ENCODE measurements around the gene GSTM4.
A peak's percentile ranks its signal among the peaks of the same experiment; 100 is the strongest.
"Not testable (repeated sequence)": the region's sequence is repeated elsewhere in the genome, so short reads cannot be mapped to it uniquely, and the experiment has no call there.

GSTM4 gene

GRCh38 chr1:109639841-109640184 lies 16.1 kb upstream of the GSTM4 start:
- no peak for DNase-seq

DNA sequence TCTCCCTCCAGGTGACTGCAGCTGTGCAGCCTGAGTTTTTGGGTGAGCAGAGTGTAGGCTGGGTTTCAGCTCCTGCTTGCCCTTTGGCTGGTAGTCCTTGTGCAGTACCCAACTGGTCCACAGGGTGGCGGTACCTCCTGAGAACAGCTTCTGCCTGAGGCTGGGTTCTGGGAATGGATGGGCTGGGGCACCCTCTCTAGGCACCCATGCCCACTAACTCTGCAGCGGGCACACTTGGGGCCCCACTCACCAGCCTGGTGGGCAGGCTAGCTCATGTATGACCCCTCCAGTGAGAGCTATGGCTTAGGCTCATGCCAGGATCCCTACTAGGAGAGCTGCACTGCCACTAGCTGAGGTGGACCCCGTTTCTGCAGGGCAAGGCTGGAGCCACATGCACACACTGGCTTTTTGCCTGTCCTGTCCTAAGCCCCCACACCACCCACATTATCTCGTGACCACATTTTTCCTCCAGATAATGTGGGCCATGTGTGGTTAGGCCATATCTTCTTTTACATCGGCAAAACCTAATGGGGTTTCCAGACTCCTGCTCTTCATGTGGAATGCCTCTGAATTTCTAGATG lies 15.5 kb upstream of the GSTM4 start:
- DNase-seq = peak; percentile 93

- DNase-seq = no peak
These were observed 14.7 kb upstream of the GSTM4 start for GRCh38 chr1:109641078-109641740.

GRCh38 chr1:109641861-109642260 lies 14.0 kb upstream of the GSTM4 start:
- no peak for DNase-seq

GRCh38 chr1:109642626-109643025 lies 13.3 kb upstream of the GSTM4 start:
- DNase-seq = no peak

GRCh38 chr1:109643385-109644230 lies 12.3 kb upstream of the GSTM4 start:
- DNase-seq = peak; percentile 90

GRCh38 chr1:109644670-109645069 lies 11.2 kb upstream of the GSTM4 start:
- DNase-seq = no peak

DNA sequence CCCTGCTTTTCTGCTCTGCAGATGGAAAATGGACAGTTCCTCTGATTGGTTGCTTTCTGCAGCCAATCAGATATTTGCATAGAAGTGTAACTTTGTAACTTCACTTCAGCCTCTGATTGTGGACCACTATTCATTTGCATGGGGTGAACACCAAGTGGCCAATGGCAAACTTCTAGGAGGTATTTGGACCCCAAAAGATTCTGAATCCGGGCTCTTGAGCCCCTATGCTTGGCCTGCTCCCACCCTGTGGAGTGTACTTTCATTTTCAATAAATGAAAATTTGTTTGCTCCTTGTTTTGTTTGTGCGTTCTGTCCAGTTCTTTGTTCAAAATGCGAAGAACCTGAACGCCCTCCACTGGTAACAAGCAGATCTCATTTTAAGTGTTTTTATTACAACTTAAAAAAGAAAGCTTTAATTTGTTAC lies 6.4 kb upstream of the GSTM4 start:
- DNase-seq = no peak

DNA sequence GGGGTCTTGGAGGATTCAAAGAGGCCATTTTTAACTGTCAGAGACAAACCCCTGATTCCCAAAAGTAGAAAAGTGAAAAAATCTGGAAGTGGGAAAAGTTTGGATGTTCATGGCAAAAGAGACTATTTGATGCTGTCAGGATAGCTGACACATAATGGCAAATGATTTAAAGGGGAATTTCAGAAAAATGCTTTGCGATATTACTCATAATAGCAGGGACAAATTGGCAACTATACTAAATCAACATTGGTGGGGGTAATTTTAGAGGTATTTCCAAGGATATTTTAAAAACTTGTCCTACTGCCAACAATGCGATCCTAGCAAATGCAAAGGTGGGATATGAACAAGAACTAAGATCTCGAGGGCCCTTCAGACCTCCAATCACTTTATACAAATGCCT lies 5.3 kb upstream of the GSTM4 start:
- no peak for DNase-seq

- no peak for DNase-seq
These were observed 3.5 kb upstream of the GSTM4 start for GRCh38 chr1:109652402-109652801.

- DNase-seq = no peak
These were observed 2.6 kb upstream of the GSTM4 start for GRCh38 chr1:109653306-109653705.

GRCh38 chr1:109654519-109654918 lies 1.4 kb upstream of the GSTM4 start:
- no peak for DNase-seq

- DNase-seq = no peak
These were observed 1.5 kb downstream of the GSTM4 start for GRCh38 chr1:109657395-109657794.

GRCh38 chr1:109657970-109658369 lies 2.1 kb downstream of the GSTM4 start:
- DNase-seq = no peak

DNA sequence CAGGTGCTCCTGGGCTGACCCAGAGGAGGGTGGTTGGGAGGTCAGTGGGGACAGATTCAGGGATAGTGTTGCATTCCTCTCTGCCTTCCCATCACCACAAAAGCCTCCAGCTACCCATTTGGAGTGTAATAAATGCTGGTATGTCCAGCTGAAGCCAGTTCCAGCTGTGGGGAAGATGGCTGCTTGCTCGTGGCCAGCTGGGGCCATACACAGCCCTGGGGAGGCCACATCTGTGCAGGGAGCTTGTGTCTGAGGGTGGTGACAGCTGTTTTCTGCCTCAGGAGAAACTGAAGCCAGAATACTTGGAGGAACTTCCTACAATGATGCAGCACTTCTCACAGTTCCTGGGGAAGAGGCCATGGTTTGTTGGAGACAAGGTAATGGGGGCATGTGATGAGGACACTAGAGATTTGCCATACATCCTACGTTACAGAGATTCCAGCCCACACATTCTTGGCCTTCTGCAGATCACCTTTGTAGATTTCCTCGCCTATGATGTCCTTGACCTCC lies 2.7 kb downstream of the GSTM4 start:
- no peak for DNase-seq

- no peak for DNase-seq
These were observed 3.2 kb downstream of the GSTM4 start for GRCh38 chr1:109659145-109659544.

- DNase-seq = no peak
These were observed 4.2 kb downstream of the GSTM4 start for GRCh38 chr1:109659997-109660690.

DNA sequence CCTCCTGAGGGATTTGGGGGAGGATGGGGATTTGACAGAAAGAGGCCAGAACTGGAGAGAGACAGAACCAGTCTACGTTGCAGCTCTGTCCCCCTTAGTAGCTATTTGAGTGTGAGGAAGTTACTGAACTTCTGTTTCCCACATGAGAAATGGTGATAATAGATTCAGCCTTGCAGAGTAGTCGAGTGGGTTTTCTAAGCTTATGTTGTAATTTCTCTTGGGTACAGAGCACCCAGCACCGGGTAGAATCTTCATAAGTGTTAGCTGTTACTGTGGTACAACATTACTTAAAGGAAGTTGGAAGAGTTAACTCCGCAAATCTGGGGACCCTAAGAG lies 4.8 kb downstream of the GSTM4 start:
- DNase-seq = not testable (repeated sequence)

DNA sequence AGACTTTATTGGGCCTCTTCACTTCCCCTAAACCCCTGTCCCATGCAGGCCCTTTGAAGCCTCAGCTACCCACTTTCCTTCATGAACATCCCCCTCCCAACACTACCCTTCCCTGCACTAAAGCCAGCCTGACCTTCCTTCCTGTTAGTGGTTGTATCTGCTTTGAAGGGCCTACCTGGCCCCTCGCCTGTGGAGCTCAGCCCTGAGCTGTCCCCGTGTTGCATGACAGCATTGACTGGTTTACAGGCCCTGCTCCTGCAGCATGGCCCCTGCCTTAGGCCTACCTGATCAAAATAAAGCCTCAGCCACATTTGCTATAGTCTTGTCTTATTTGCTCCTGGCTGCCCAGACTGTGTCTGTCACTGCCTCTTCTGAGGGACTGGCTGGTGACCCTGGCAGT lies 5.5 kb downstream of the GSTM4 start:
- no peak for DNase-seq

GRCh38 chr1:109664671-109665070 lies 8.8 kb downstream of the GSTM4 start:
- DNase-seq = no peak

DNA sequence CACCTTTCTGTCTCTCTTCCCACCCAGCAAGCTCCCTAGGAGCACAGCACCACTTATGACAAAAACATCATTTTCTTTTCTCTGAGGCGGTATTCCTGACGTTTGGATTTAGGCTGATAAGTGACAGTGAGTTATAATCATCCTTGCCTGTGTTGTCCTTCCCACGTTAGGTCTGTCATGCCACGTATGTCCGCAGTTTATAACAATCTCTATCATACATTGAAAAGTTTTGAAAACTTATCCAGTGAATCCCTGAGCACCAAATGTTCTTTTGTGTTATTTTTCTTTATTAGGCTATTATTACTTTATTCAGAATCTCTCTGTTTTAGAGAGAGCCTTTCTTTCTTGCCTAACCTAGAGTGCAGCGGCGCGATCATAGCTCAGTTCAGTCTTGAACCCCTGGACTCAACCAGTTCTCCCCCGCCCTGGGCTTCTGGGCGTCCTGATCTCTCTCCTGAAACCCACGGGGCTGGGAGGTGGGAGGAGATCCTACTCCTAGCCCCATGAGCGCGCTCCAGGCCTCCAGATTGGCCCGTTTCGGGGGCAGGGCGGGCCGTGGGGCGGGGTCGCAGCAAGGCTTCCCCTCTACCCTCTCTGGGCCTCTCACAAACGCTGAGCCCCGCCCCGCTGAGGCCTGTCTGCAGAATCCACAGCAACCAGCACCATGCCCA lies 11.7 kb downstream of the GSTM4 start, which contains the start of gene GSTM2:
Gene GSTM2 (plus strand): TSS at position 606 of the 671 bp plus-strand sequence. CDS start 59 bp downstream, at position 665.
- peak; percentile 81 for DNase-seq

DNA sequence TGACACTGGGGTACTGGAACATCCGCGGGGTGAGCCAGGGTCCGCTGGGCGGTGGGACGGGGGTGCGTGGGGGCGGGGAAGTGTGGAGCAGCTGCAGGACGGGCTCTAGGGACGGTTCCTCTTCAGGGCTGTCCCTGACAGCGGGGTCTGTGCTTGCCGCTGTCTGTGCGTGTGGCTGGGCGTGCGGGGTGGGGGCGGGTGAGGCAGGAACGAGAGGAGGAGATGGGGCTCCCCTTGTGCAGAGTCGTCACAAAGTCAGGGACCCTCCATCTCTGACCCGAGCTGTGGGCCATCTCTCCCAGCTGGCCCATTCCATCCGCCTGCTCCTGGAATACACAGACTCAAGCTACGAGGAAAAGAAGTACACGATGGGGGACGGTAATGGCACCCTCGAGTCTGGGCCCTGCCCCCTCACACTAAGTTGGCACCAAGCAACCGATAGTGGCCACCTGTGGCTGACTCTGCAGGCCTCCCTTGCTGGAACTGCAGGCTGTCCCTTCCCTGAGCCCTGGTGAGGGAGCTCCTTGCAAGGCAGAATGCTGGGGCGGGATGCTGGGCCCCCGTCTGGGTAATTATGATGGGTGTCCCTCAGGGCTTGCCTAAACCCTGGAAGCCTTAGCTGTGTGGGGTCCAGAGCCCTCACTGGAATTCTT lies 12.3 kb downstream of the GSTM4 start:
- DNase-seq = no peak
